H1 (cell line): ENCODE measurements around the gene TSN. TPM values are rescaled to one million over a fixed set of nuclear protein-coding genes. Genes with fewer than 3 reads are reported as not detected.

Source experiments
- CTCF ChIA-PET: fragments of 300-600 bp; sonication (Branson Sonifier 250); formaldehyde crosslinking; loops from one replicate; lab custom pipeline; 2021; ENCODE audit not compliant: partially characterized antibody; lab: Charles Lee
- POLR2A ChIA-PET: fragments of 300-600 bp; sonication (Branson Sonifier 250); formaldehyde crosslinking; loops from one replicate; lab custom pipeline; 2021; ENCODE audit warnings: inconsistent platforms; ENCODE audit not compliant: partially characterized antibody; lab: Charles Lee
- DNase-seq, 2 experiments: peaks; one replicate each; pipeline versions ENCODE4 v3.0.0 to v3.0.0-alpha.2; 2010 to 2022; ENCODE audit warnings: low spot score in 2 of 2, low read depth in 1 of 2, mixed read lengths in 1 of 2
- FAIRE-seq: peaks from 2 replicates; lab custom pipeline; 2011; peaks lifted over from hg19 to GRCh38; lab: Jason Lieb, UNC
- H2AFZ ChIP-seq: 2 replicates; pipeline ENCODE4 v1.8.1; 2012; ENCODE audit warnings: low read length, inconsistent platforms
- H2AK5ac ChIP-seq: 2 replicates; pipeline ENCODE4 v1.6.1; 2013; ENCODE audit warnings: low read depth, low read length
- H2BK120ac ChIP-seq: replicated peaks from 2 replicates; pipeline ENCODE3; 2013; ENCODE audit warnings: low read depth, low read length, inconsistent platforms
- H2BK12ac ChIP-seq: 2 replicates; pipeline ENCODE4 v1.6.1; 2013; ENCODE audit warnings: low read depth, low read length
- H2BK15ac ChIP-seq: 2 replicates; pipeline ENCODE4 v1.6.1; 2013; ENCODE audit warnings: low read length
- H2BK20ac ChIP-seq: 2 replicates; pipeline ENCODE4 v1.6.1; 2013; ENCODE audit warnings: low read length
- H2BK5ac ChIP-seq: 2 replicates; pipeline ENCODE4 v1.6.1; 2013; ENCODE audit warnings: low read depth, low read length
- H3K14ac ChIP-seq: 2 replicates; pipeline ENCODE4 v1.6.1; 2013; ENCODE audit warnings: inconsistent platforms; ENCODE audit not compliant: insufficient read length
- H3K18ac ChIP-seq: 2 replicates; pipeline ENCODE4 v1.6.1; 2013; ENCODE audit warnings: low read length; ENCODE audit errors: extremely low read depth
- H3K23ac ChIP-seq: 2 replicates; pipeline ENCODE4 v1.6.1; 2013; ENCODE audit warnings: inconsistent platforms; ENCODE audit not compliant: insufficient read length
- H3K23me2 ChIP-seq: 2 replicates; pipeline ENCODE4 v1.6.1; 2013; ENCODE audit warnings: low read depth, low read length
- H3K27ac ChIP-seq: 2 replicates; pipeline ENCODE4 v1.6.1; 2011; ENCODE audit warnings: low read depth, low read length, inconsistent platforms
- H3K27me3 ChIP-seq, 4 experiments: replicated peaks in 1 of 4; 1 replicate in 1 of 4; 2 replicates in 3 of 4; pipeline versions ENCODE4 v1.6.1 to v1.8.1; 2011 to 2013; ENCODE audit warnings: low read length in 3 of 4, mild to moderate bottlenecking in 3 of 4, inconsistent platforms in 2 of 4, mixed read lengths in 2 of 4, moderate library complexity in 1 of 4; ENCODE audit not compliant: control insufficient read depth in 3 of 4, insufficient read depth in 3 of 4; ENCODE audit errors: extremely low read depth in 1 of 4
- H3K36me3 ChIP-seq, 4 experiments: 2 replicates each; pipeline versions ENCODE4 v1.6.1 to v1.8.1; 2011 to 2013; ENCODE audit warnings: mild to moderate bottlenecking in 4 of 4, low read length in 3 of 4, moderate library complexity in 2 of 4, control low read depth in 1 of 4, inconsistent platforms in 1 of 4; ENCODE audit not compliant: insufficient read depth in 4 of 4, control insufficient read depth in 2 of 4
- H3K4ac ChIP-seq: replicated peaks from 2 replicates; pipeline ENCODE3; 2013; ENCODE audit warnings: low read length, low read depth, mixed read lengths, inconsistent platforms; ENCODE audit not compliant: insufficient read length
- H3K4me1 ChIP-seq, 4 experiments: replicated peaks in 1 of 4; 1 replicate in 1 of 4; 2 replicates in 3 of 4; pipeline versions ENCODE4 v1.6.1 to v1.8.1; 2011 to 2013; ENCODE audit warnings: low read length in 3 of 4, inconsistent platforms in 2 of 4, mixed read lengths in 1 of 4; ENCODE audit not compliant: insufficient read depth in 4 of 4, control insufficient read depth in 3 of 4
- H3K4me2 ChIP-seq, 2 experiments: 2 replicates each; pipeline versions ENCODE4 v1.6.1 to v1.8.1; 2011 to 2013; ENCODE audit warnings: low read depth in 2 of 2, low read length in 2 of 2, control low read depth in 1 of 2, inconsistent platforms in 1 of 2, mild to moderate bottlenecking in 1 of 2; ENCODE audit not compliant: insufficient read depth in 1 of 2
- H3K4me3 ChIP-seq, 4 experiments: fragments of 200-600, 300-600 bp in 1 of 4; sonication (generic), shearing (Covaris generic), sonication (Bioruptor Twin) in 1 of 4; 2 replicates each; pipeline versions ENCODE4 v1.5.1 to v1.8.1; 2011 to 2016; ENCODE audit warnings: low read length in 4 of 4, low read depth in 3 of 4, control low read depth in 2 of 4, inconsistent platforms in 2 of 4, mild to moderate bottlenecking in 2 of 4, mixed read lengths in 1 of 4, moderate library complexity in 1 of 4; ENCODE audit not compliant: insufficient read depth in 2 of 4; ENCODE audit errors: extremely low read depth in 1 of 4
- H3K56ac ChIP-seq: replicated peaks from 2 replicates; pipeline ENCODE3; 2013; ENCODE audit warnings: low read depth, mild to moderate bottlenecking, mixed read lengths, low read length, inconsistent platforms; ENCODE audit not compliant: insufficient read length
- H3K79me1 ChIP-seq: 2 replicates; pipeline ENCODE4 v1.6.1; 2013; ENCODE audit warnings: low read depth, low read length, control low read depth
- H3K79me2 ChIP-seq, 2 experiments: 2 replicates each; pipeline versions ENCODE4 v1.6.1 to v1.8.1; 2012 to 2013; ENCODE audit warnings: low read length in 2 of 2, mild to moderate bottlenecking in 2 of 2, inconsistent platforms in 1 of 2; ENCODE audit not compliant: insufficient read depth in 2 of 2, control insufficient read depth in 1 of 2
- H3K9ac ChIP-seq, 4 experiments: replicated peaks in 1 of 4; 1 replicate in 1 of 4; 2 replicates in 3 of 4; pipeline versions ENCODE4 v1.6.1 to v1.8.1; 2011 to 2013; ENCODE audit warnings: low read depth in 3 of 4, low read length in 3 of 4, control low read depth in 2 of 4, mild to moderate bottlenecking in 2 of 4, moderate library complexity in 2 of 4, inconsistent platforms in 1 of 4; ENCODE audit errors: extremely low read depth in 1 of 4
- H3K9me3 ChIP-seq, 2 experiments: 2 replicates each; pipeline versions ENCODE4 v1.6.1 to v1.8.1; 2012 to 2013; ENCODE audit warnings: mild to moderate bottlenecking in 2 of 2, moderate library complexity in 2 of 2, control low read depth in 1 of 2, inconsistent platforms in 1 of 2, low read depth in 1 of 2, low read length in 1 of 2, mixed read lengths in 1 of 2; ENCODE audit not compliant: insufficient read depth in 2 of 2
- H4K20me1 ChIP-seq, 2 experiments: replicated peaks in 1 of 2; 2 replicates each; pipeline versions ENCODE3 to v1.8.1; 2011 to 2013; ENCODE audit warnings: inconsistent platforms in 2 of 2, low read length in 2 of 2, mild to moderate bottlenecking in 1 of 2; ENCODE audit not compliant: insufficient read depth in 2 of 2, control insufficient read depth in 1 of 2
- H4K5ac ChIP-seq: 2 replicates; pipeline ENCODE4 v1.6.1; 2013; ENCODE audit warnings: low read length, low read depth, mixed read lengths, inconsistent platforms; ENCODE audit not compliant: insufficient read length
- H4K8ac ChIP-seq: 2 replicates; pipeline ENCODE4 v1.8.0; 2013; ENCODE audit warnings: mild to moderate bottlenecking, moderate library complexity, low read length, inconsistent platforms; ENCODE audit not compliant: insufficient read depth; ENCODE audit errors: extremely low read depth
- H4K91ac ChIP-seq: replicated peaks from 2 replicates; pipeline ENCODE3; 2013; ENCODE audit warnings: low read length, mixed read lengths, inconsistent platforms; ENCODE audit not compliant: insufficient read length
- CBX5 ChIP-seq: fragments of 300-800, 300-1000 bp; sonication (generic); IDR thresholded peaks from 2 replicates; pipeline ENCODE4 v1.7.1; 2016; ENCODE audit warnings: antibody characterized with exemption, low read length, low read depth
- GTF2F1 ChIP-seq: IDR thresholded peaks from 2 replicates; pipeline ENCODE4 v1.6.1; 2012; ENCODE audit warnings: low read depth, low read length, improper control_type of control experiment, borderline replicate concordance
- HDAC2 ChIP-seq, 2 experiments: fragments of 300-600 bp in 1 of 2; sonication (generic) in 1 of 2; IDR thresholded peaks; 2 replicates each; pipeline ENCODE4 v1.6.1; 2011 to 2012; ENCODE audit warnings: low read depth in 2 of 2, low read length in 2 of 2, mild to moderate bottlenecking in 2 of 2, moderate library complexity in 2 of 2, borderline replicate concordance in 1 of 2, inconsistent platforms in 1 of 2
- KDM1A ChIP-seq: fragments of 200-600, 300-600 bp; sonication (generic); IDR thresholded peaks from 2 replicates; pipeline ENCODE4 v1.7.1; 2016; ENCODE audit warnings: mild to moderate bottlenecking, low read length, borderline replicate concordance
- NANOG ChIP-seq: IDR thresholded peaks from 2 replicates; pipeline ENCODE4 v1.6.1; 2011; ENCODE audit warnings: low read length, low read depth, mild to moderate bottlenecking, inconsistent platforms; ENCODE audit not compliant: insufficient read depth, poor library complexity, severe bottlenecking
- POU5F1 ChIP-seq: IDR thresholded peaks from 2 replicates; pipeline ENCODE4 v1.6.1; 2011; ENCODE audit warnings: low read depth, mild to moderate bottlenecking, low read length, moderate library complexity
- RAD21 ChIP-seq, 2 experiments: IDR thresholded peaks in 1 of 2; conservative IDR thresholded peaks in 1 of 2; 2 replicates each; pipeline ENCODE4 v1.6.1; 2011; ENCODE audit warnings: low read depth in 2 of 2, low read length in 2 of 2, improper control_type of control experiment in 1 of 2, inconsistent platforms in 1 of 2, mild to moderate bottlenecking in 1 of 2, moderate library complexity in 1 of 2
- SIX5 ChIP-seq: IDR thresholded peaks from 2 replicates; pipeline ENCODE4 v1.6.1; 2011; ENCODE audit warnings: mild to moderate bottlenecking, low read depth, low read length
- SP2 ChIP-seq: IDR thresholded peaks from 2 replicates; pipeline ENCODE4 v1.6.1; 2012; ENCODE audit warnings: mild to moderate bottlenecking, low read length, inconsistent platforms
- TEAD4 ChIP-seq: IDR thresholded peaks from 2 replicates; pipeline ENCODE4 v1.6.1; 2012; ENCODE audit warnings: low read depth, low read length, inconsistent platforms, mixed read lengths
- WGBS, 2 experiments: shearing (Covaris generic) in 1 of 2; methylation state at CpG; one replicate each; pipeline versions ENCODE4 v1.1.6 to v1.1.7; 2013 to 2015; ENCODE audit warnings: low lambda C conversion rate in 2 of 2, mixed read lengths in 2 of 2, inconsistent platforms in 1 of 2, low coverage in 1 of 2, missing lambda C conversion rate in 1 of 2; ENCODE audit not compliant: insufficient replicate concordance in 2 of 2, insufficient coverage in 1 of 2, insufficient read length in 1 of 2; ENCODE audit errors: extremely low coverage in 1 of 2, missing lambda C conversion rate in 1 of 2; 5-methylcytosine and 5-hydroxymethylcytosine counted together
- polyA plus RNA-seq, 7 experiments: library from polyadenylated mRNA; depleted of rRNA in 3 of 7; stranded (reverse) in 5 of 7; unstranded in 2 of 7; fragments of >200 nt in 5 of 7; fragments of 200-250 nt in 2 of 7; gene quantifications; 1 replicate in 5 of 7; 2 replicates in 1 of 7; 4 replicates in 1 of 7; pipeline versions ENCODE4 v1.2.1 to v1.2.3, GENCODE V29; 2011 to 2013; ENCODE audit warnings: missing spikeins in 2 of 7, mixed read lengths in 2 of 7
- total RNA-seq: library from RNA; stranded (reverse); fragmentation: NEBNext Ultra II Directional; extraction: Animal tissue kit (Norgen Biotek cat#: 25700); gene quantifications from 2 replicates; pipeline ENCODE4 v1.2.1, GENCODE V29; 2021
- TF ChIP-seq, protein P1 (sequence below), 3 experiments: IDR thresholded peaks; 1 replicate in 2 of 3; 2 replicates in 1 of 3; pipeline versions ENCODE4 v1.5.1 to v1.6.1; 2011; ENCODE audit warnings: low read length in 3 of 3, mild to moderate bottlenecking in 3 of 3, inconsistent platforms in 2 of 3, low read depth in 1 of 3, moderate library complexity in 1 of 3; ENCODE audit not compliant: insufficient read depth in 1 of 3; ENCODE audit errors: control extremely low read depth in 1 of 3

Gene TSN
- total and polyA plus RNA-seq, 2 of the 8 experiments (the other 6 are each of a cell fraction or from before 2014, with no cell fraction given), result 44.4 to 96.1 TPM

DNA sequence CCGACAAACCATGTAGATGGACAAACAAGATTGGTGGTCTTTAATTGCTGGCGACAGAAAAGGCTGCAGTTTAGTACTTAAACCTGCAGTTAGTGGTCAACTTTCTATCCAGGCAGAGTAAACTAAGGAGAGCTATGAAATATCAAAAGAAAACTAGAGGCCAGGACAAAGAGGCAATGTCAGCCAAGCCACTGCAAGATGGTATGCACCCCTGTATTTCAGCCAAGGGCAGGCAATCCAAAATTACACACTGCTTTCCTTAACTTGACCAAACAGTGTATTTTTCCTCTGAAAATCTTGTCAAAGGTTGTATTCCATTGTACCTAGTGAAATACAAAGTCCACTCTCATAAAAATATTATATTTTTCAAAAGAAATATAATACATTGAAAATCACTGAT, 28.1 kb upstream of the TSN start:
- H2BK20ac ChIP-seq, result no peak overlapping the region
- H2BK15ac ChIP-seq, result no peak overlapping the region
- no peak overlapping the region for H3K56ac ChIP-seq
- no peak overlapping the region for H2BK120ac ChIP-seq
- no peaks in the 10 kb centered on the region for H3K79me2 ChIP-seq
- H3K18ac ChIP-seq, result no peak overlapping the region
- no peak overlapping the region for H2BK5ac ChIP-seq
- no peak overlapping the region for H4K5ac ChIP-seq
- no peaks in the 10 kb centered on the region for H3K23me2 ChIP-seq
- DNase-seq (no peak), FAIRE-seq (no peak)
- no peak overlapping the region for H2AK5ac ChIP-seq
- H3K27ac ChIP-seq, result no peak overlapping the region
- no peak overlapping the region for H3K4me2 ChIP-seq
- H3K4ac ChIP-seq, result no peak overlapping the region
- no peak overlapping the region for H3K14ac ChIP-seq
- no peak overlapping the region for H3K23ac ChIP-seq
- no peaks in the 10 kb centered on the region for H3K9me3 ChIP-seq
- H3K36me3 ChIP-seq, result peaks cover 16 to 55% (median 35%) of the 10 kb centered on the region in 4 experiments
- no peaks in the 10 kb centered on the region; a peak in 1 of 7 replicates for H3K4me1 ChIP-seq
- H2BK12ac ChIP-seq, result no peak overlapping the region
- 95% methylated on average over 2 of the region's 2 CpGs; no CpG with 5 or more reads in 1 of the 2 experiments for WGBS, 2 experiments
- no peak overlapping the region for H3K9ac ChIP-seq
- ChIA-PET CTCF (no interaction called here), POLR2A (interaction anchor here (1.3 to 1.6 kb wide), 2 partner anchors 8 to 197 kb away, joined by 5 to 7 read pairs; partner anchors contain the start of gene RNU4ATAC)
- no peak overlapping the region for H3K4me3 ChIP-seq
- H4K91ac ChIP-seq, result no peak overlapping the region
- H3K79me1 ChIP-seq, result no peaks in the 10 kb centered on the region
- no peaks in the 10 kb centered on the region for H3K27me3 ChIP-seq
- H2AFZ ChIP-seq, result no peak overlapping the region
- no peak overlapping the region for H4K8ac ChIP-seq
- peaks cover 0 to 6% of the 10 kb centered on the region in 2 experiments for H4K20me1 ChIP-seq
- no peak for TF ChIP-seq HDAC2 (IDR thresholded peaks at IDR 0.05; ENCODE audit: borderline replicate concordance in 1 of 2, low read depth in 2 of 2, low read length in 2 of 2)
- TF ChIP-seq KDM1A, result no peak
- TF ChIP-seq TEAD4, result no peak
- TF ChIP-seq NANOG, result no peak
- no peak for TF ChIP-seq POU5F1
- no peak for TF ChIP-seq SIX5
- no peak for TF ChIP-seq GTF2F1
- no peak for TF ChIP-seq RAD21 (IDR thresholded peaks at IDR 0.05 in 1 of 2, conservative IDR thresholded peaks at IDR 0.05 in 1 of 2; ENCODE audit: low read depth in 2 of 2, low read length in 2 of 2)
- TF ChIP-seq SP2, result no peak
- no peak for TF ChIP-seq CBX5
- TF ChIP-seq, protein P1, sequence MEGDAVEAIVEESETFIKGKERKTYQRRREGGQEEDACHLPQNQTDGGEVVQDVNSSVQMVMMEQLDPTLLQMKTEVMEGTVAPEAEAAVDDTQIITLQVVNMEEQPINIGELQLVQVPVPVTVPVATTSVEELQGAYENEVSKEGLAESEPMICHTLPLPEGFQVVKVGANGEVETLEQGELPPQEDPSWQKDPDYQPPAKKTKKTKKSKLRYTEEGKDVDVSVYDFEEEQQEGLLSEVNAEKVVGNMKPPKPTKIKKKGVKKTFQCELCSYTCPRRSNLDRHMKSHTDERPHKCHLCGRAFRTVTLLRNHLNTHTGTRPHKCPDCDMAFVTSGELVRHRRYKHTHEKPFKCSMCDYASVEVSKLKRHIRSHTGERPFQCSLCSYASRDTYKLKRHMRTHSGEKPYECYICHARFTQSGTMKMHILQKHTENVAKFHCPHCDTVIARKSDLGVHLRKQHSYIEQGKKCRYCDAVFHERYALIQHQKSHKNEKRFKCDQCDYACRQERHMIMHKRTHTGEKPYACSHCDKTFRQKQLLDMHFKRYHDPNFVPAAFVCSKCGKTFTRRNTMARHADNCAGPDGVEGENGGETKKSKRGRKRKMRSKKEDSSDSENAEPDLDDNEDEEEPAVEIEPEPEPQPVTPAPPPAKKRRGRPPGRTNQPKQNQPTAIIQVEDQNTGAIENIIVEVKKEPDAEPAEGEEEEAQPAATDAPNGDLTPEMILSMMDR (IDR thresholded peaks at IDR 0.05; ENCODE audit: control extremely low read depth in 1 of 3, insufficient read depth in 1 of 3, low read depth in 1 of 3, low read length in 3 of 3), result no peak
